NCI-H524 treated with DMSO at 0.1 percent for 48 hours (cell line): ENCODE results near the gene SDHB.

Experiments used
- DNase-seq: peaks from one replicate; lab custom pipeline; 2025; lab: John Stamatoyannopoulos, UW

The SDHB gene

GRCh38 chr1:17012775-17013490 lies 40.9 kb downstream of the SDHB start:
- no peak for DNase-seq

- no peak for DNase-seq
Measured at GRCh38 chr1:17011439-17012307, 42.2 kb downstream of the SDHB start, which contains the start of gene ATP13A2. Gene ATP13A2 (minus strand): TSS chr1:17011928. CDS start chr1:17011738, 190 bp downstream.

GRCh38 chr1:17011092-17011438 lies 42.8 kb downstream of the SDHB start:
- no peak for DNase-seq

- no peak for DNase-seq
Measured at GRCh38 chr1:17009706-17010105, 44.1 kb downstream of the SDHB start.

- no peak for DNase-seq
Measured at GRCh38 chr1:17008208-17008855, 45.5 kb downstream of the SDHB start.

- DNase-seq = no peak
Measured at GRCh38 chr1:17007121-17007520, 46.7 kb downstream of the SDHB start.

- no peak for DNase-seq
Measured at GRCh38 chr1:17005365-17005740, 48.5 kb downstream of the SDHB start.

- no peak for DNase-seq
Measured at GRCh38 chr1:17004466-17005364, 49.1 kb downstream of the SDHB start.

GRCh38 chr1:17002524-17002902 lies 51.3 kb downstream of the SDHB start:
- no peak for DNase-seq

- DNase-seq = no peak
Measured at GRCh38 chr1:17001760-17002523, 51.9 kb downstream of the SDHB start.

- DNase-seq = no peak
Measured at GRCh38 chr1:16999863-17000262, 54.0 kb downstream of the SDHB start.

GRCh38 chr1:16998589-16998988 lies 55.2 kb downstream of the SDHB start:
- no peak for DNase-seq

GRCh38 chr1:16996845-16997244 lies 57.0 kb downstream of the SDHB start:
- DNase-seq = no peak

- no peak for DNase-seq
Measured at GRCh38 chr1:16993521-16994038, 60.3 kb downstream of the SDHB start.

- DNase-seq = no peak
Measured at GRCh38 chr1:16992675-16993074, 61.2 kb downstream of the SDHB start.

GRCh38 chr1:16992102-16992501 lies 61.7 kb downstream of the SDHB start:
- no peak for DNase-seq

GRCh38 chr1:16991571-16991970 lies 62.3 kb downstream of the SDHB start:
- no peak for DNase-seq

GRCh38 chr1:16989676-16990391 lies 64.0 kb downstream of the SDHB start:
- no peak for DNase-seq

GRCh38 chr1:16988210-16988609 lies 65.6 kb downstream of the SDHB start:
- no peak for DNase-seq

GRCh38 chr1:16986962-16987361 lies 66.9 kb downstream of the SDHB start:
- no peak for DNase-seq
